HG03066 (cell line): ENCODE results near the gene ST8SIA2.

Experiments used
- ATAC-seq: cut with Tn5 transposase; IDR thresholded peaks from one replicate; pipeline ENCODE4 v1.9.1; 2021; ENCODE audit warnings: low read depth; ENCODE audit not compliant: unreplicated experiment

ST8SIA2 gene

GRCh38 chr15:92429378-92430068 is 35.8 kb downstream of the ST8SIA2 start:
- ATAC-seq = no peak

- no peak for ATAC-seq
These were observed 36.4 kb downstream of the ST8SIA2 start for GRCh38 chr15:92430069-92430440.

GRCh38 chr15:92435145-92435544 is 41.5 kb downstream of the ST8SIA2 start:
- no peak for ATAC-seq

- ATAC-seq = no peak
These were observed 44.8 kb downstream of the ST8SIA2 start for GRCh38 chr15:92438471-92438870.

GRCh38 chr15:92443381-92443780 is 49.7 kb downstream of the ST8SIA2 start:
- ATAC-seq = no peak

- ATAC-seq = no peak
These were observed 51.0 kb downstream of the ST8SIA2 start for GRCh38 chr15:92444631-92445030.

- no peak for ATAC-seq
These were observed 54.7 kb downstream of the ST8SIA2 start for GRCh38 chr15:92448370-92448769.

GRCh38 chr15:92449476-92449875 is 55.8 kb downstream of the ST8SIA2 start:
- no peak for ATAC-seq

- ATAC-seq = no peak
These were observed 57.6 kb downstream of the ST8SIA2 start for GRCh38 chr15:92451225-92451825.

- ATAC-seq = no peak
These were observed 58.5 kb downstream of the ST8SIA2 start for GRCh38 chr15:92452143-92452542.

- no peak for ATAC-seq
These were observed 59.9 kb downstream of the ST8SIA2 start for GRCh38 chr15:92453607-92454006.

- no peak for ATAC-seq
These were observed 60.9 kb downstream of the ST8SIA2 start for GRCh38 chr15:92454555-92455105.

GRCh38 chr15:92455271-92455670 is 61.6 kb downstream of the ST8SIA2 start:
- ATAC-seq = no peak

GRCh38 chr15:92457471-92458041 is 63.9 kb downstream of the ST8SIA2 start:
- ATAC-seq = no peak

GRCh38 chr15:92460023-92460422 is 66.3 kb downstream of the ST8SIA2 start:
- no peak for ATAC-seq

GRCh38 chr15:92462424-92463125 is 68.9 kb downstream of the ST8SIA2 start:
- ATAC-seq = no peak

GRCh38 chr15:92463352-92463751 is 69.7 kb downstream of the ST8SIA2 start:
- ATAC-seq = no peak

GRCh38 chr15:92463826-92464225 is 70.1 kb downstream of the ST8SIA2 start:
- ATAC-seq = no peak

GRCh38 chr15:92466834-92467233 is 73.2 kb downstream of the ST8SIA2 start:
- ATAC-seq = no peak

GRCh38 chr15:92467245-92467644 is 73.6 kb downstream of the ST8SIA2 start:
- no peak for ATAC-seq

- no peak for ATAC-seq
These were observed 75.3 kb downstream of the ST8SIA2 start for GRCh38 chr15:92468991-92469390.
